ENCODE data around the gene TBC1D20.
"Not testable (repeated sequence)": the region's sequence is repeated elsewhere in the genome, so short reads cannot be mapped to it uniquely, and the experiment has no call there.

Gene TBC1D20

GRCh38 chr20:475463-476357 lies 13.4 kb upstream of the TBC1D20 start:
- DNase-seq: no peak

DNA sequence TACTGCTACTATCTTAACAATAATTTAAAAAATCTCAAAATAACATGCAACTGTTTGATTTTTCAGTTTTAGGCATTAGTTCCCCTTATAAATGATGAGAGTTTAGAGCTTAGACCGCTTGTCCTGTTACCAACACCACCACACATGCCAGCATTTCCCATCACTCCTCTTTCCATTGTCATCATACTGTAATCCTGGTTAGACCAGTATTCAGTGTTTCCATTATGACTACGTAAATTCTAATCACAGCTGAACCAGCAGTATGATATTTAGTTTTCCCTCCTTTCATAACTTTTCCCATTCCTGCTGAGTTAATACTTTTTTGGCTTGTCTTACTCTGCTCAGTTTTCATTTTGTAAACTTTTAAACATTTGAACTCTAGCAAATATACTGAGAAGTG lies 12.2 kb upstream of the TBC1D20 start:
- DNase-seq: no peak

GRCh38 chr20:472889-473292 lies 10.6 kb upstream of the TBC1D20 start:
- DNase-seq: no peak

DNA sequence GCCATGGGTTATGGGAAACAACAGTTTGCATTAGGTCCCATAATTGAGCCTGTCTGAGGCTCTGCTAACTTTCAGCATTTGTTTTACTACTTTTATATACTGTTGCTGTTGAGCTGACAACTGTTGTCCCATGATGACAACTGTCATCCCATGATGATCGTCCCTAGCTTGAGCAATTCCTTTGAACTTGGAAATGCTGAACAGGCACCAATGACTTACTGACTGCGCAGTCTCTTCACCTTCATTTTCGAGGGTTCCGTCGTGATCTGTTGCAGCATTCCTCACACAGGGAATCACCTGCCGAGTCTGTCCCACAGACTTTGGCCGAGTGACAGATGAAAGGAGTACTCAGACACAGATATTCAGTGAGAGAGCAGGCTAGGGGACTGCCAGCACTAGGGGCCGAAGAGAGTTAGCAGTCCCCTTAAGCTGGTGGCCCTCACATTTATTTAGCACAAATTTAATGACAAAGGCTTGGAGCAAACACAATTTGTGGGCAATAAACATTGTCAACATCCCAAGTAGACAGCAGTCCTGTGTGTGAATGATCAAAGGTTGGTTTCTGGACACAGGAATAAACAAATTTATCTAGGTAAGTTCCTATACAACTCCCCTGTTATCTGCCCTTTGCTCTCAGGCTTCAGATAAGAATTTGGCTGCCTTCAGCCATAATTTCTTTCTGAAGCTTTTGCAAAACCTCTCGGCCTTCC lies 10.0 kb upstream of the TBC1D20 start:
- DNase-seq: no peak

DNA sequence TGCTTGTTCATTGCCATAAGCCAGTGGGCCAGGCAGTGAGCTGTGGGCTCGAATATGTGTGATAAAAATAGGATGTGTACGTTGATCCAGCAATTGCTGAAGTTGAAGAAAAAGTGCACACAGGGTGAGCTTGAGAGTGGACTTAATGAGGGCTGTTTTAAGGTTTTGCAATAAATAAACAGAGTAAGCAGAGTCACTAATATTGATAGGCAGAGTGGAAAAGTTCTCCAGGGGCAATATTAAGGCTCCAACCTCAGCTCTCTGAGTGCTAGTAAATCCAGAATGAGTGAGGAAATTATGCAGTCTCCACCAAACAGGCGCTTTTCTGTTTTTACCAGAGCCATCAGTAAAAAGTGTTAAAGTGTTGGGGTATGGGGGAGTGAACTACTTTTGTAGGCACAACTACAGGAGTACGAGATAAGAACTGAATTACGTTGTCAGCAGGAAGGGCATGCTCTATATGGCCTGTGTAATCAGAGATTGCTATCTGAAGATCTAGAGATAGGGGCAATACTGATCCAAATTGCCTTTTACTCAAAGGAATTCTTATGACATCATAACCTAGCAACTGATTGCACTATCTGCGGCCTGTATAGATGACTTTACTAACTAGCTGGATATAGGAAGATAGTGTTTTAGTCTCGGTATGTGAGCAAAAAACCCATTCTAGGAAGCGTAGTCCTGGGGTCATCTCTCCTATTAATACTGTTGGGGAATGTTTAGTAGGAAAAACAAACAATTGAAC lies 7.6 kb upstream of the TBC1D20 start:
- DNase-seq: no peak

DNA sequence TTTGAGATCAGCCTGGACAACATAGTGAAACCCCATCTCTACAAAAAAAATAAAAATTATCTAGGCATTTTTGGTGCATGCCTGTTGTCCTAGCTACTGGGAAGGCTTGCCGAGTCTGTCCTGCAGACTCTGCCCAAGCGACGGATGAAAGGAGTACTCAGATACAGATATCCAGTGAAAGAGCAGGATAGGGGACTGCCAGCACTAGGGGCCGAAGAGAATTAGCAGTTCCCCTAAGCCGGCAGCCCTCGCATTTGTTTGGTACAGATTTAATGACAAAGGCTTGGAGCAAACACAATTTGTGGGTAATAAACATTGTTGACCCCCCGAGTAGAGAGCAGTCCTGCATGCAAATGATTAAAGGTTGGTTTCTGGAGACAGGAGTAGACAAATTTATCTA lies 5.4 kb upstream of the TBC1D20 start:
- DNase-seq: no peak

DNA sequence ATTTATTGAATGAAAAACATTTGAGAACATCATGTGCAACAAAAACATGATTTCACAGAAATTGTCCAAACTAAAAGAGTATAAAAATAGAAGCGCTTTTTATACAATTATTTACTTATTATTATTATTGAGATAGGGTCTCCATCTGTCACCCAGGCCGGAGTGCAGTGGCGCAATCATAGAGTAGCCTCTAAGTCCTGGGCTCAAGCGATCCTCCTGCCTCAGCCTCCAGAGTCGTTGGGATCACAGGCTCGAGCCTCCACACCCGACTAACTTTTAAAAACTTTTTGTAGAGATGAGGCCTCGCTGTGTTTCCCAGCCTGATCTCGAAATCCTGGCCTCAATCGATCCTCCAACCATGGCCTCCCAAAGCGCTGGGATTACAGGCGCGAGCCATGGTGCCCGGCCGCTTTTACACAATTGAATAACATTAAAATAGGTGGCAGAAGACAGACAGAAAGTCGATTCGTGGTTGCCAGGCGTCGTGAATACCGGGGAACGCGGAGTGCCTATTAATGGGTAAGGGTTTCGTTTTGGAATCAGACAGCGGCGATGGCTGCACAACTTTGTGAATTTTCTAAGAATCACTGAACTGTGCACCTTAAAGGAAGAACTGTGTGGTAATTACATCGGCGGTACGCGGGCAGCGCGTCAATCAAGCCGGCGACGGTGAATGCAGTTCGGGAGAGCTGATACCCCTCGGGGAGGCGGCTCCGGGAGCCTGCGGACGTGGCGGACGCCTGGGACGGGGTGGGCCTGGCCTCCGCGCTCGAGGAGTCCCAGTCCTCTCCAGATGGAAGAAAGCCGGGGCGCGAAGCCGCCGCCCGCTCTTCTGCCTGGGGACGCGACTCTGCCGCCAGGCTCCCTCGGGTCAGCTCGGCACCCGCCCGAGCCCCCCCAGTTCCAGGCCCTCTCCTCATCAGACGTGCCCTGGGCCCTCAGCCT lies 807 bp downstream of the TBC1D20 start:
- no peak for DNase-seq

GRCh38 chr20:460707-461106 lies 1.6 kb downstream of the TBC1D20 start:
- no peak for DNase-seq

DNA sequence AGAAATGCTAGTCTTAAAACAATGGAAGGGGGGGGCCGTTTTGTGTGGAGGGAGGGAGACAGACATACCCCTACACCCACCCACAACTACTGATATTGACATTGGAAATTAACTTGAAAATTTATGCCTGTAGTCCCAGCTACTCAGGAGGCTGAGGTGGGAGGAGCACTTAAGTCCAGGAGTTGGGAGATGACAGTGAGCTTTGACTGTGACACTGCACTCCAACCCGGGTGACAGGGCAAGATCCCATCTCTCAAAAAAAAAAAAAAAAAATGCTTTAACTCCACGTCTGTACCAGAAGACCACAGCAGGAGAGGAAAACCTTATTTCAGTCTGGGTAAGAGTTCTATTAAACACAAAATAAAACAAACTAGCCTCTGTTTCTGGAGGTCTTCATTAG lies 2.2 kb downstream of the TBC1D20 start:
- no peak for DNase-seq

DNA sequence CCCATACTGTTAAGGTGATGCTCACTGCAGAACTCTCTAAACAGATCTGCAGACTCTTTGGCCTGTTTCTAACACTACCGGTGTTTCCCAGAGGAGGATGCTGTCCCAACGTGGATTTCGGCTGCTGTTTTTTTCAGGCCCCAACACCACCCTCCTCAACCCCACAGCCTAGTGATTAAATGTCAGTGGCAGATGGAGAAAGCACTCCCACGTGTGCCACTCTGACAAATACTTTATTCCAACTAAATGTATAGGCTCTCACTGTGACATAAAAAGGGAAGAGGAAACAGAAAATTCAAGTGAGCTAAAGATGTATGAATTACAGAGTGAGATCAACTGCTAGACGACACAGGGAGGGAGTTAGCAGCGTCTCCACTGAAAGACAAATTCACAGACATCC lies 3.6 kb downstream of the TBC1D20 start:
- DNase-seq: no peak

DNA sequence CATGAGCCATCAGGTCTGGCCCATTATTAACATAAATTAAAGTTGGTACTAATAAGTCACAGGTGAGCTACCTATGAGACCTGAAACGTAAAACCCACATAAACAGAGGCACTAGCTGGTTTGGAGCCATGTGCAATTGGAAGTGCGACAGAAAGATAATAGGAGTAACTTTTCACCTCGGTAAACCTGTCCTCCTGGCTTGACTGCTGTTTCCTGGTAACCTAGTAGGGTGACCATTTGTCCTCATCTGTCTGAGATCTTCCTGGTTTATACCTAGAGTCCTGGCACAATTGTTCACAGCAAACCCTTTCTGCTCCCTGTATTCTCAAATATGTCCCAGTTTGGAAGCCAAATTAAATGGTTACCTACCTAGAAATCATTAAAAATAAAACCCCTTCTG lies 7.4 kb downstream of the TBC1D20 start:
- no peak for DNase-seq

DNA sequence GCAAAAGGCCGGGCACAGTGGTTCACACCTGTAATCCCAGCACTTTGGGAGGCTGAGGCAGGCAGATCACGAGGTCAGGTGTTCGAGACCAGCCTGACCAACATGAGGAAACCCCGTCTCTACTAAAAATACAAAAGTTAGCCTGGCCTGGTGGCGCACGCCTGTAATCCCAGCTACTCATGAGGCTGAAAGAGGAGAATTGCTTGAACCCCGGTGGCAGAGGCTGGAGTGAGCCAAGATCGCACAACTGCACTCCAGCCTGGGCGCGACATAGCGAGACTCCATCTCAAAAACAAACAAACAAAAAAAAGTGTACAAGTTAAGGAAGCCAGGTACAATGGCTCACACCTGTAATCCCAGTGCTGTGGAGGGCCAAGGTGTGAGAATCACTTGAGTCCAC lies 10.3 kb downstream of the TBC1D20 start:
- DNase-seq: not testable (repeated sequence)

GRCh38 chr20:445514-446336 lies 16.6 kb downstream of the TBC1D20 start:
- no peak for DNase-seq

DNA sequence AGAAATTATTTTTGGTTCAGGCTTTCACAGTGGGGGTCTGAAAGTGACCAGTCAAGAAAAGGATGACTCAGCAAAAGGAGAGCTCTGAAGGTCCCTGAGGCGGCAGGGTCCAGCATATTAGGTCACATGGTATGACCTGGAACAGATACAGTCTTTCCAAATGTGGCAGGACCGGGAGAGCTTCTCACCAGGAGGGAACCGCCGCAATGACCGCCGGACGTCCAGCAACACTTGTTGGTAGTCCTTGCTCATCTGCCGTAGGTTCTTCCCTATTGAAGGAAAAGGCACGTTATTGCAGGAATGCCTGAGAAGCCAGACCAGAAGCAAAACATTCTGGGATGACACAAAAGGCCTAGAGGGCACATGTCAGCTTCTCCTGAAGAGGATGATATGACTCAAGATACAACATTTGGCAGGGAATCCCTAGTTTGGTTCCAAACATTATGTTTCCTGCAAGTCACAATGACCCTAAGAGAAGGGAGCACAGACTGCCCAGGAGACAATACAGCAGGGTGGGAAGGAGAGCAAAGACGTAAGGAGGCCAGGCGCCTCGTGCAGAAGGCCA lies 17.4 kb downstream of the TBC1D20 start:
- DNase-seq: no peak

DNA sequence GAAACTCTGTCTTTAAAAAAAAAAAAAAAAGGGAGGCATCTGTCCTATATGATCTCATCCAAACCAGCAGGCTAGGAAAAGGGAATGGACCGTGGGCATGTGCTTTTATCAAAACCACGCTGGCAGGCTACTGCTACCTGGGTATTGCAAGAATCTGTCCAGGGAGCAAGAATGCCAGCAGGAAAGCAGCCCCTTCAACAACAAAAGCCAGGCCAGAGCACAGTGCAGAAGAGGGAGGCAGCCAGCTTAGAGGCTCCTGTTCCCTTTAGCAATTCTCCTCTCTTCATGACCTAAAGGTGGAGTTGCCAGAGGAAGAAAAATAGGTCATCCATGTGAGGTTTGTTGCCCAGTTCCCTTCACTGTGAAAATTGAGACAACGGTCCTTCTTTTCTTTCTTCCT lies 18.2 kb downstream of the TBC1D20 start:
- DNase-seq: no peak

GRCh38 chr20:443223-443775 lies 19.0 kb downstream of the TBC1D20 start:
- DNase-seq: no peak

GRCh38 chr20:440636-441035 lies 21.7 kb downstream of the TBC1D20 start:
- no peak for DNase-seq

GRCh38 chr20:440148-440547 lies 22.2 kb downstream of the TBC1D20 start:
- DNase-seq: no peak

DNA sequence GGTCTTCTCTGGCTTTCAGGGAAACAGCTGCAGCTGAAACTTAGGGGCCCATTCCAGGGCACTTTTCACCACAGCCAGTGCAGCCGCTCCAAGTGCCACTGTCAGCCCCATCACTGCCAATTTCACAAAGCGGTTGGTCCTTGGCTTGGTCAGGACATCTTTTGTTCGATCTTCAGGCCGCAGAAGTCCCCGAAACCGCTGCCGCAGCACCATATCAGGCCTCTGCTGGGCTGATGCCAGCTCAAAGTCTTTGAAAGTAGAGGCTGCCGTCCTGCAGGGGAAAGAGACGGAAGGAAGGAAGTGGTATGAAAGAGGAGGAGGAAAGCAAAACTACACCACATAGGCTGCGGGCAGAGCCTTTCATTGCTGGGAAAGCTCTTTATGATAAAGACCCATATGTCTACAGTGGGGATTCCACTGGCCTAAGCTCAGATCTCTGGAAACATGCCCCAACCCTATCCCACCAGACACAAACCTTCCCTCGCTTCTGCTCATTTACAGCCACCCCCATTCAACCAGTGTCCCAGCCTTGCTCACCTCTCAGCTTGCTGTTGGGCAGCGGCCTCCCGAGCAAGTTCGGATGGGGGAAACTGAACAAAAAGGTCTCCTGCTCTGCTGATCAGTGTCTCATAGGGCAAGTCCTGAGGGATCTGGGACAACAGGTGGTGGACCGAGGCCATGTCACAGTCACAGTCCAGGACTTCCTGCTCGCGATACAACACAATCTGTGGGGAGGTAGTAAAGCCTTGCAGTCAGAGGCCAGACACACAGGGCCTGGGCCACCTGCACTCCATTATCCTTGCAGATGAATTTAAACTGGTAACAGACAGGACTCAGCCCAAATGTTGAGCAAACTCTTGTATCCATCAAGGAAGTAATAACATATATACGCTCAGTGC lies 23.5 kb downstream of the TBC1D20 start:
- DNase-seq: no peak

All from NCI-H187 treated with DMSO at 0.1 percent for 48 hours (cell line).